Endothelial cell (in vitro differentiated cells): ENCODE results near the gene FASN. TPM values are rescaled to one million over a fixed set of nuclear protein-coding genes. Genes with fewer than 3 reads are reported as not detected.

ENCODE experiments used
- DNase-seq: peaks from one replicate; pipeline ENCODE4 v3.0.0; 2021; ENCODE audit warnings: low spot score
- H3K27ac Mint-ChIP-seq: one replicate; pipeline ENCODE4 v1.8.0; 2021; ENCODE audit warnings: mixed read lengths, inconsistent platforms; ENCODE audit not compliant: unreplicated experiment
- H3K27me3 Mint-ChIP-seq: one replicate; pipeline ENCODE4 v1.8.0; 2021; ENCODE audit warnings: mild to moderate bottlenecking, moderate library complexity, mixed read lengths, inconsistent platforms; ENCODE audit not compliant: unreplicated experiment
- H3K36me3 Mint-ChIP-seq: one replicate; pipeline ENCODE4 v1.8.0; 2021; ENCODE audit warnings: mild to moderate bottlenecking, low read depth, mixed read lengths, inconsistent platforms; ENCODE audit not compliant: unreplicated experiment
- H3K4me1 Mint-ChIP-seq: one replicate; pipeline ENCODE4 v1.8.0; 2021; ENCODE audit warnings: mild to moderate bottlenecking, mixed read lengths, inconsistent platforms; ENCODE audit not compliant: unreplicated experiment
- H3K4me3 Mint-ChIP-seq: one replicate; pipeline ENCODE4 v1.8.0; 2021; ENCODE audit warnings: mild to moderate bottlenecking, mixed read lengths, inconsistent platforms; ENCODE audit not compliant: unreplicated experiment
- H3K9me3 Mint-ChIP-seq: one replicate; pipeline ENCODE4 v1.8.0; 2021; ENCODE audit warnings: mixed read lengths, inconsistent platforms; ENCODE audit not compliant: unreplicated experiment
- total RNA-seq: library from RNA; stranded (reverse); fragmentation: NEBNext Ultra II Directional; extraction: Animal tissue kit (Norgen Biotek cat#: 25700); gene quantifications from one replicate; pipeline ENCODE4 v1.2.1, GENCODE V29; 2021; ENCODE audit not compliant: unreplicated experiment
- TF ChIP-seq, protein P1 (sequence below): fragments of 200-600 bp; sonication (generic); IDR thresholded peaks from one replicate; pipeline ENCODE4 v1.5.0; 2021; ENCODE audit warnings: antibody characterized with exemption; ENCODE audit not compliant: unreplicated experiment

Gene FASN
- total RNA-seq, 1 donor from 2014 or later, result 400 TPM

- TF ChIP-seq, protein P1, sequence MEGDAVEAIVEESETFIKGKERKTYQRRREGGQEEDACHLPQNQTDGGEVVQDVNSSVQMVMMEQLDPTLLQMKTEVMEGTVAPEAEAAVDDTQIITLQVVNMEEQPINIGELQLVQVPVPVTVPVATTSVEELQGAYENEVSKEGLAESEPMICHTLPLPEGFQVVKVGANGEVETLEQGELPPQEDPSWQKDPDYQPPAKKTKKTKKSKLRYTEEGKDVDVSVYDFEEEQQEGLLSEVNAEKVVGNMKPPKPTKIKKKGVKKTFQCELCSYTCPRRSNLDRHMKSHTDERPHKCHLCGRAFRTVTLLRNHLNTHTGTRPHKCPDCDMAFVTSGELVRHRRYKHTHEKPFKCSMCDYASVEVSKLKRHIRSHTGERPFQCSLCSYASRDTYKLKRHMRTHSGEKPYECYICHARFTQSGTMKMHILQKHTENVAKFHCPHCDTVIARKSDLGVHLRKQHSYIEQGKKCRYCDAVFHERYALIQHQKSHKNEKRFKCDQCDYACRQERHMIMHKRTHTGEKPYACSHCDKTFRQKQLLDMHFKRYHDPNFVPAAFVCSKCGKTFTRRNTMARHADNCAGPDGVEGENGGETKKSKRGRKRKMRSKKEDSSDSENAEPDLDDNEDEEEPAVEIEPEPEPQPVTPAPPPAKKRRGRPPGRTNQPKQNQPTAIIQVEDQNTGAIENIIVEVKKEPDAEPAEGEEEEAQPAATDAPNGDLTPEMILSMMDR, result no peak
- peak; percentile 62 for DNase-seq
- peaks cover 7% of the 10 kb centered on the region for H3K27me3 Mint-ChIP-seq
- H3K4me3 Mint-ChIP-seq, result peak overlapping the region; percentile 37
- no peaks in the 10 kb centered on the region for H3K9me3 Mint-ChIP-seq
- H3K4me1 Mint-ChIP-seq, result no peaks in the 10 kb centered on the region
- no peak overlapping the region for H3K27ac Mint-ChIP-seq
- peaks cover 3% of the 10 kb centered on the region for H3K36me3 Mint-ChIP-seq
Measured at GRCh38 chr17:82097184-82097918, 685 bp downstream of the FASN start.

DNA sequence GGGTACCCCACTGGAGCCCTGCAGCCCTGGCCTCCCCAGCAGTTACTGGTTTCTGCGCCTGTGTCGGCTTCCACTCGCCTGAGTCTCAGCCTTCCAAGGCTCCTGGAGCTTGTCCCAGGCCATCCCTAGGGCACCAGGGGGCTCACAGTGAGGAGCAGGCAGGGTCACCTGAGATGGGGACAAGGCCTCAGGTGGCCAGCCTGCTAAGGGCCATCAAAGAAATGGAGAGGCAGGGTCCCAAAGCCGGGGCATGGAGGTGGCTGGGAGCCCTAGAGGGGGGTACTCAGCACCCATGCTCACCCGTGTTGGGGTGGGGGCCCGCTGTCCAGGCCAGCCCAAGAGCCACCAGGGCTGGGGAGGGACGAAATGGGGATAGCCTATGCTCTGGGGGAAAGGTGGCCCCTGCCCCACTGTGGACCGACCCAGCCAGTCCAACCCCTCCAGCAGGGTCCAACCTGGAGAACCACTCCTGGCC, 1.3 kb downstream of the FASN start:
- H3K36me3 Mint-ChIP-seq, result peaks cover 3% of the 10 kb centered on the region
- no peak overlapping the region for H3K27ac Mint-ChIP-seq

DNA sequence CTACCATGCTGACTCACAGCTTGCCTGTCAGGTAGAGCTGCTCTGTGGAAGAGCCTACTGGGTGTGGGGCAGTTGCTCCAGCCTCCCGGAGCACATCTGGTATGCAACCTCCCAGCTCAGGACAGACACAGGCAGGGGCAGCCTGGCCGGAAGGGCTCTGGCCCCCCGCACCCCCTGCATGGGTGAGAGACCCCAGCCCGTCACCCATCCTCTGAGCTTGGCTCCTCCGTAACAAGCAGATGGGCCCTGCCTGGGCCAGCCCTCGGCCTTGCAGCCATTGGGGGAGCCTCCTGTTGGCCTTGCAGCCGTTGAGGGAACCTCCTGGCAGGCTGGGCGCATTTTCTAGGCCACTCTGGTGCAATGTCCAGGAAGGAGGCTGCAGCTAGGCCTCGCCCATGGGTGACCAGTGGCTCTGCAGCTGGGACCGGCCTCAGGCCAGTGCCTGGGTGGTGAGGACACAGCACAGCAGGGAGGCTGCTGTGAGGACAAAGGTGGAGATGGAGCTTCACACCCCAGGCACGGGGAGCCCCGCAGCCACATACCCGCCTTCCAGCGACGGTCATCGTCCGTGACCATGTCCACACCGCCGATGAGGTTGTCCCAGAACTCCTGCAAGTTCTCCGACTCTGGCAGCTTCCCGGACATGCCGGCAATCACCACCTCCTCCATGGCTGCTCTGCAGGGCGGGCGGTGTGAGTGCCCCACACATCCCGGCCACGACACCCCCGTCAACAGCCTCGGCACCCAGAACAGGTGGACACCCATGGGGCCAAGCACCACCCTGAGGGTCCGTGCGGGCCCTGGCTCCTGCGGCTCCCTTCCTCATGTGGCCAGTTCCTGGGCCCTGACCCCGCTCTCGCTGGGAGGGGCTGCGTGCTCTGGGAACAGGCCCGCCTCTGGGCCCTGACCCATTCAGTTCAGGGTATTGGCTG, 2.0 kb downstream of the FASN start:
- Mint-ChIP-seq H3K9me3 (no peaks in the 10 kb centered on the region), H3K36me3 (peaks cover 3% of the 10 kb centered on the region), H3K4me1 (no peaks in the 10 kb centered on the region), H3K27ac (no peak overlapping the region), H3K4me3 (peak overlapping the region; percentile 74), H3K27me3 (peaks cover 5% of the 10 kb centered on the region)
- no peak for DNase-seq
- TF ChIP-seq, protein P1, result no peak

More for the DNA sequence above, 1.3 kb downstream of the FASN start:
- Mint-ChIP-seq H3K4me3 (peak overlapping the region; percentile 37), H3K4me1 (no peaks in the 10 kb centered on the region), H3K27me3 (peaks cover 5% of the 10 kb centered on the region), H3K9me3 (no peaks in the 10 kb centered on the region)
- TF ChIP-seq, protein P1, result no peak
- DNase-seq, result no peak

GRCh38 chr17:82094931-82095776, 2.9 kb downstream of the FASN start:
- no peaks in the 10 kb centered on the region for H3K4me1 Mint-ChIP-seq
- H3K27ac Mint-ChIP-seq, result no peak overlapping the region
- no peak for DNase-seq
- peaks cover 3% of the 10 kb centered on the region for H3K36me3 Mint-ChIP-seq
- H3K4me3 Mint-ChIP-seq, result no peak overlapping the region
- TF ChIP-seq, protein P1, result no peak
- no peaks in the 10 kb centered on the region for H3K9me3 Mint-ChIP-seq
- H3K27me3 Mint-ChIP-seq, result peaks cover 4% of the 10 kb centered on the region
